Activated T-cell treated with anti-CD3 and anti-CD28 coated beads for 48 hours (primary cell): ENCODE results near the gene ZNF582.

Experiments used
- DNase-seq: peaks from one replicate; pipeline ENCODE4 v3.0.0-alpha.2; 2020; ENCODE audit warnings: low read depth

The ZNF582 gene

DNA sequence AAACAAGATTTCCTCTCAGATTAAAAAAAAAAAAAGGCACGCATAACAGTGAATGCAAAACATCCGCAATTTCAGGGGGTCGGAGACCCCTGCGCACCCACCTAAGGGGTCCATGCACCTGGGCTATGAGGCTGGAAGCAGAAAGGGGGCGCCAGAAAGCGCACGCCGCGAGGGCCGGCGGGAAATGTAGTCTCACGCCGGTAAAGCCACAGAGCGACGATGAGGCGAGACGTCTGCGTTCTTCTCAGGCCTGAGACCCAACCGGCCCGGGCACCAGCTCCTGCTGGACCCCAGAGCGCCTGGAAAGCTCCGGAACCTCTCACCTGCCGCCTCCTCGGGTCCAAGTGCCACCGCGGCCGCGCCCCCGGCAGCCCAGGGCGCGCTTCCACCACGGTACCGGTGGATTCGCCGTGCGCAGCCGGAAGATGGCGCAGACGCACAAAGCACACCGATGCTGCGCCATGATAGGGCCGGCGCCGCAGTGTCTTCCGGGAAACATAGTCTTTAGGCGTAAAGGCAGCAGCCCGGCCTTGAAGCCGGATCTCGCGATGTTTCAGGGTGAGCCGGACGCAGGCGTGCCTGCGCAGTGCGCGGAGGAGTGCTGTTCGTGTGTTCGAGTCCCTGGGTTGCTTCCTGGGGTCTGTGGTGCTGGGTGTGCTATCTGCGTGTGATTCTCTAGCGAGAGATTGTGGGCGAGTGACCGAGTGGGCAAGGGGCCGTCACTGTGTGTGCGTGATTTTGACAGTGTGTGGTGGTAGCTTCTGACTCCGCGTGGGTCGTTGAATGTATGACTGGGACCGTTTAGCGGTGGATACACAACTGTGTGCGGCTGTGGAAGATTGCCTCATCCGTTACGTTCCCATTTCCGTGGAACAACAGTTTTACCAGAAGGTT is at the start of gene ZNF582:
TSS of gene ZNF582 (minus strand) at position 416 of the 894 bp plus-strand sequence. CDS start 1,782 bp downstream, outside the sequence.
- DNase-seq, result peak; percentile 85

DNA sequence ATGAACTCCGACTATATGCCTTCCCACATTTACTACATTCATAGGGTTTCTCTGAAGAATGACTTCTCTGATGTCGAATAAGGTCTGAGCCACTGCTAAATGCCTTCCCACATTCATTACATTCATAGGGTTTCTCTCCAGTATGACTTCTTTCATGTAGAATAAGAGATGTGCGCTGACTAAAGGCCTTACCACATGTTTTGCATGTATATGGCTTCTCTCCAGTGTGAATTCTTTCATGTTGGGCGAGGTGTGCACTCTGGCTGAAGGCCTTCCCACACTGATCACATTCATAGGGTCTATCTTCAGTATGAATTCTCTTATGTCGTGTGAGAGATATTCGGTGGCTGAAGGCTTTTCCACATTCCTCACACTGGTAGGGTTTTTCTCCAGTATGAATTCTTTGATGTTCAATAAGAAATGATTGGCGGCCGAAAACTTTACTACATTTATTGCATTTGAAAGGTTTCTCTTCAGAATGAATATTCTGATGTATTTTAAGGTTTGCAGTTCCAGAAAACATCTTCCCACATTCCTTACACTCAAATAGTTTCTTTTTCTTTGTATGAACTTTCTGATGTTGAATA is 48.0 kb upstream of the ZNF582 start:
- no peak for DNase-seq

DNA sequence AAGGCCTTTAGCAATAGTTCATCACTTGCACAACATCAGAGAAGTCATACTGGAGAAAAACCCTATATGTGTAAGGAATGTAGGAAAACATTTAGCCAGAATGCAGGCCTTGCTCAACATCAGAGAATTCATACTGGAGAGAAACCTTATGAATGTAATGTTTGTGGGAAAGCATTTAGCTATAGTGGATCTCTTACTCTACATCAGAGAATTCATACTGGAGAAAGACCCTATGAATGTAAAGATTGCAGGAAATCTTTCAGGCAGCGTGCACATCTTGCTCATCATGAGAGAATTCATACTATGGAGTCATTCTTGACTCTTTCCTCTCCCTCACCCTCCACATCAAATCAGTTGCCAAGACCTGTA is 30.6 kb upstream of the ZNF582 start:
- DNase-seq, result no peak

DNA sequence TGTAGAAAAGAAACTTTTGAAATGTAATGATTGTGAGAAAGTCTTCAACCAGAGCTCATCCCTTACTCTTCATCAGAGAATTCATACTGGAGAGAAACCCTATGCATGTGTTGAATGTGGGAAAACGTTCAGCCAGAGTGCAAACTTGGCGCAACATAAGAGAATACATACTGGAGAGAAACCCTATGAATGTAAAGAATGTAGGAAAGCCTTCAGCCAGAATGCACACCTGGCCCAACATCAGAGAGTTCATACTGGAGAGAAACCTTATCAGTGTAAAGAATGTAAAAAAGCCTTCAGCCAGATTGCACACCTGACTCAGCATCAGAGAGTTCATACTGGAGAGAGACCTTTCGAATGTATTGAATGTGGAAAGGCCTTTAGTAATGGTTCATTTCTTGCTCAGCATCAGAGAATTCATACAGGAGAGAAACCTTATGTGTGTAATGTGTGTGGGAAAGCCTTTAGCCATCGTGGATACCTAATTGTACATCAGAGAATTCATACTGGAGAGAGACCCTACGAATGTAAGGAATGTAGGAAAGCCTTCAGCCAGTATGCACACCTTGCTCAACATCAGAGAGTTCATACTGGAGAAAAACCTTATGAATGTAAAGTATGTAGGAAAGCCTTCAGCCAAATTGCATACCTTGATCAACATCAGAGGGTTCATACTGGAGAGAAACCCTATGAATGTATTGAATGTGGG is 30.1 kb upstream of the ZNF582 start:
- no peak for DNase-seq

DNA sequence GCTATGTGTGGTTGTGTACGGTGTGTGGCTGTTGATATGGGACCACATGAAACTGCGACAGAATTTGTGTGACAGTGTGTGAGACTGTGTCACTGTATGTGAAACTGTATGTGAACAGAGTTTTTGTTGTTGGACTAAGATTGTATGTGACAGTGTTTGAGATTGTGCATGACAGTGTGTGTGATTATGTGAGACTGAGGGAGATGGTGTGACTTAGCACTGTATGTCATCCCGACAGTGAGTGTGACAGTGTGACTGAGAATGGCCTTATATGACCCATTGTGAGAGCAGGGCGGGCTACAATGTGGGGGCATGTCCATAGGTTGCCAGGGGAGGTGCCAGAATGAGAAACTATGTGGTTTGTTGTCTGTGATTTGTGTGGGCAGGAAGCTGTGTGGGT is 11.7 kb upstream of the ZNF582 start:
- DNase-seq, result no peak

DNA sequence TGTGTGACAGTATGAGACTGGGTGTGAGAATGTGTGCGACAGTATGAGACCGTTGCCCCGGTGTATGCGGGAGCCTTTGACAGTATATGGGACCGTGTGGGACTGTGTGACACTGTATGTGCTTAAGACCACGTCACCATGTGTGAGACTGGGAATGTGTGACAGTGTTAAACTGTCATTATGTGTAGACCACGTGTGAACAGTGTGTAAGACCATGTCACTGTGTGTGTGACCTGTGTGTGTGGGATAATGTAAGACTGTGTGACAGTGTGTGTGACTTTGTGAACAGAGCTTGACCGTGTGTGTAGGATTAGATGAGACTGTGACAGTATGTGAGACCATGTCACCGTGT is 11.3 kb upstream of the ZNF582 start:
- DNase-seq, result no peak

DNA sequence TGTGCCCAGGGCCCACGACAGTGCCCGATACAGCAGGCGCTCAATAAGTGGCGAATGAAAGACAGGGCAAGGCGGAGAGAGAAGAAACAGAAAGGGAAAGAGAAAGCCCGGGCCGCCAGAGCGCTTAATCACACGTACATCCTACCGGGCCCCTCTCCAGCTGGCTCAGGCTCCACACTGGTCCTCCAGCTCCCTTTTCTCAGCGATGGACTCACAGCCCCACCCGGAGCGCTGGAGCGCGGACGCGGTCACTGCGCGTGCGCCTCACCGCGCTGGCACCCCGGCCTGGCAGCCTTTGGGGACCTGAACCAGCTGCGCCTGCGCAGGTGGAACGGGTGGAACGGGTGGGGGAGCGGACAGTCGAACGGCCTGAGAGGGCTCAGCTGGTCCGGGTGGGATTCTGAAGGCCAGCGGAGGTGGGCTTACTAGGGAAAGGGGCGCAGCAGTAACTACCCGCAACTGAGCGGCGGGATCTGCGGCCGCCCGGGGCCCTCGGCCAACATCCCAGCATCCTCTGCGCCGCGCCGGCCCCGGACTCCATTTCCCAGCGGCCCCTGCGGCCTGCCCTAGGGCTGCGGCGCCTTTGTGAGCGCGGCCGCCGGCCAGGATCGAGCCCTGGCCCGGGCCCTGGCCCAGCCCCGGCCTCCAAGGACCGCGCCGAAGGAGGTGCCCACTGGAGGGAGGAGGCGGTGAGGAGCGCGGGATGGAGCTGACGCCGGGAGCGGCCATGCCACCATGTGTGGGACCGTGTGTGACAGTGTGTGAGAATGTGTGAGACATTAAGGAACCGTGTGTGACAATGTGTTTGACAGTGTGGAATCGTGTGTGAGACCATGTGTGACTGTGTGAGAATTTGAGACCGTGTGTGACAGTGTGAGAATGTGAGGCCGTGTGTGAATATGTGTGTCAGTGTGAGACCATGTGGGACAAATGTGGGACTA is 10.7 kb upstream of the ZNF582 start, which contains the start of gene ZNF583:
TSS of gene ZNF583 (plus strand) at position 569 of the 941 bp plus-strand sequence. CDS start 2,783 bp downstream, outside the sequence.
- peak; percentile 87 for DNase-seq

DNA sequence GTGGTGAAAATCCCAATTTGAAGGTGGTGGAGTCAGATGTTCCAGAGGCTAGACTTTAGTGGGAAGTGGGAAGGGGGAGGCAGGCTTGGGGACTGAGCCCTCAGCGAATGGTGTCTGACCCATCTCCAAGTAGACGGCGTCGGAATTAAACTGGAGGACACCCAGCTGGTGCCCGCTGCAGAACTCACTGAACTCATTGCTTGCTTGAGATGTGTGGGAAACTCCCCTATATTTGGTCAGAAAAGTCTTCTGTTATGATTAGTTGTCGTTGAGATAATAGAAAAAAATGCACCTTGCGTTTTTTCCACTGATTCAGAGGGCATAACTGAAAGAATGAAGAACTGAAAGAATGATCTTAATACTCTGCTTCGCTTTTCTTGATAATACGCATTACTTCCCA is 9.9 kb upstream of the ZNF582 start:
- DNase-seq, result no peak

DNA sequence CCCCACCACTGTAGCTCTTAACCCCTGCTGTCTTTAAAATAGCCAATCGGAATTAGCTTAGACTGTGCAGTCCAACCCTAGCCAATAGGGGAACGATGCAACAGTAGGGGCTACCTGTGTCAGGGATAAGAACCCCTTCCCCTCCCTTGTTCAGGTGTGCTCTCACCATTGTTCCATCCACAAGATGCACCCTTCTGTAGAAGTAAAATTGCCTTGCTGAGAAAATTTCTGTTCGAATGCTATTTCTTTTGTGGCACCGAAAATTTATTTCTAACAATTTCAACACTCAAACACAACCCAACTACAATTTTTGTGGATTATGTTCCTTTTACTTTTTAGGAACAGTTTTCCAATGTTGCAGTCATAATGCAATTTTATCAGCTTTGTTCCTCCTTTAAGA is 7.2 kb upstream of the ZNF582 start:
- no peak for DNase-seq

DNA sequence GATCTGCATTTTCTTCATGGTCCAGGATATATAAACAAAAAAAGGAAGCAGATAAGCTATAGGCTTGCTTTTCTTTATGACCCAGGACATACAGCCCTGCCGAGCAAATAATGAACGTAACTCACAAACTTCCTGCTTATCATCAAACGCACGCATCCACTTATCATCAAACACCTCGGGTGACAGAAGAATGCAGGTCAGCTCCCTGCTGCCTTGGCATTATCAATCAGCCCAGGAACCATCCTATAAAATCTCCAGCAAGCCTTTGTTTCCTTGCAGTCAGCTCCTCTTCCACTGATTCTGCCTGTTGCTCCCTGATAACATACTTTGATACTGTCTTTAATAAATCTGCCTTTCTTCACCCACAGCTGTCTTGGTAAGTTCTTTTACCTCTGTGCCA is 5.5 kb upstream of the ZNF582 start:
- no peak for DNase-seq

DNA sequence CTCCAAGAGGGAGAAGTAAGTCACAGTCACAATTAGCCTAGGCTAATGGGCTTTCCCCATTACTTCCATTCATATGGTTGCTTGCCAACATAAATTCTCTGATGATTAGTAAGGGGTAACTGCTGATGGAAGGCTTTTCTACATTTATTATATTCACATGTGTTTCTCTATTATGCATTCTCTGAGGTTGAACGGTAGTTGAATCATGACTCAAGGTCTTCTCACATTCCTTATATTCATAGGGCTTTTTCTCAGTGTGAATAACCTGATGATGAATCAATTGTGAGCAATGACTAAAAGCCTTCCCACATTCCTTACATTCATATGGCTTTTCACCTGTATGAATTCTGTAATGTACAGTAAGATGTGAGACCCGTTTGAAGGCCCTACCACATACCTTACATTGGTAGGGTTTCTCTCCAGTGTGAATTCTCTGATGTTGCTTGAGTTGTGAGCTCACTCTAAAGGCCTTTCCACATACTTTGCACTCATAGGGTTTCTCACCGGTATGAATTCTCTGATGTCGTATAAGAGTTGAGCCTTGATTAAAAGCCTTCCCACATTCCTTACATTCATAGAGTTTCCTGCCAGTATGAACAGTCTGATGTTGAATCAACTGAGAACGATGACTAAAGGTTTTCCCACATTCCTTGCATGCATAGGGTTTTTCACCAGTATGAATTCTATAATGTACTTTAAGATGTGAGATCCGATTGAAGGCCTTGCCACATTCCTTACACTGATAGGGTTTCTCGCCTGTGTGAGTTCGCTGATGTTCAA is 9.3 kb downstream of the ZNF582 start:
- no peak for DNase-seq

DNA sequence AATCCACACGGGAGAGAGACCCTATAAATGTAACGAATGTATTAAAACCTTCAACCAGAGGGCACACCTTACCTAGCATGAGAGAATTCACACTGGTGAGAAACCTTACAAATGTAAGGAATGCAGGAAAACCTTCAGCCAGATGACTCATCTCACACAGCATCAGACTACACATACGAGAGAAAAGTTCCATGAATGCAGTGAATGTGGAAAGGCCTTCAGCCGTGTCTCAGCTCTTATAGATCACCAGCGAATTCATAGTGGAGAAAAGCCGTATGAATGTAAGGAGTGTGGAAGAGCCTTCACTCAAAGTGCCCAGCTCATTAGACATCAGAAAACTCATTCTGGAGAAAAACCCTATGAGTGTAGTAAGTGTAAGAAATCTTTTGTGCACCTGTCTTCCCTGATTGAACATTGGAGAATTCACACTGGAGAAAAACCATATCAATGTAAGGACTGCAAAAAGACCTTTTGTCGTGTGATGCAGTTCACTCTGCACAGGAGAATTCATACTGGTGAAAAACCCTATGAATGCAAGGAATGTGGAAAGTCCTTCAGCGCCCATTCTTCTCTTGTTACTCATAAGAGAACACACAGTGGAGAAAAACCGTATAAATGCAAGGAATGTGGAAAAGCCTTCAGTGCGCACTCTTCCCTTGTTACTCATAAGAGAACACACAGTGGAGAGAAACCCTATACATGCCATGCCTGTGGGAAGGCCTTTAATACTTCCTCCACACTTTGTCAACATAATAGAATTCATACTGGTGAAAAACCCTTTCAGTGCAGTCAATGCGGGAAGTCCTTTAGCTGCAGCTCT is 16.0 kb downstream of the ZNF582 start:
- DNase-seq, result no peak

DNA sequence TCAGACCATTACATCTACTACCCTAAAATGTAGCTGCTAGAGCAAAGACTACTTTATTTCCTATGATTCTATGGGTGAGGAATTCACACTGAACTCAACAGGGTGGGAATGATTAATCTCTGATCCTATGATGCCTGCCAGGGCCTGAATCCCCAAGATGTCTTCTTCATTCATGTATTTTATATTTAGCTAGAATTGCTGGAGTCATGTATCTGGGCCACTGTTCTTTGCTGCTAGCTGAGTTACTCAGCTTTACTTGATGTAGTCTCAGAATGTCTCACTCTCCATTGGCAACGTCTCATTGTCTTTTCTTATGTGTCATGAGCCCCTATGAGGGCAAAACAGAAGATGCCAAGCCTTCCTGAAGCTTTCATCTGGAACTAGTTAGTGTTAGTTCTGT is 21.1 kb downstream of the ZNF582 start:
- no peak for DNase-seq

DNA sequence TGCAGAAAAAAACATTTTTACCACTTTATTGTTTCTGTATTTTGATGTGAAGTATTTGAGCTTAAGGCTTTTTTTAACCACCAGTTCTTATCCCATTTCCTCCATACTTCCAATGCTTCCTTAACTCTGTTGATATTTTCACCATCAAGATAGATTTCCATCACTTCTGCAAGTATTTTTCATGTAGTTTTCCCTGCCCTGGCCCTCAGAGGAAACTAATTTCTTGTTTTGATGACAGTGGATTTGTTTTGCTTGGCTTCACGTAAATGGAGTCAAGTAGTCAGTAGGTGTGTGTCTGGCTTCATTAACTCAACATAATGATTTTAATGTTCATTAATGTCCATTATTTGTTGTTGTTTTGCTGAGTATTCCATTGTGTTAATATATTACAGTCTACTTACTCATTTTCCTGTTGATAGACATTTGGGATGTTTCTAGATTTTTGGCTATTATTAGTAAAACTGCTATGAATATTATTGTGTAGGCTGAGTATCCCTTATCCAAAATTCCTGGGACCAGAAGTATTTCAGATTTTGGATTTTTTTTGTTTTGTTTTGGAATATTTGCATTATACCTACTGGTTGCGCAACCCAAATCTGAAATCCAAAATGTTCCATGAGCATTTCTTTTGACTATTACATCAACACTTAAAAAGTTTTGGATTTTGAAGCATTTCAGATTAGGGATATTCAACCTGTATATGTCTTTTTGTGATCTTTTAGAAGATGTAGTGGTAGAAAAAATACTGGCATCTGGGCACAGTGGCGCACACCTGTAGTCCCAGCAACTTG is 23.3 kb downstream of the ZNF582 start:
- DNase-seq, result no peak

DNA sequence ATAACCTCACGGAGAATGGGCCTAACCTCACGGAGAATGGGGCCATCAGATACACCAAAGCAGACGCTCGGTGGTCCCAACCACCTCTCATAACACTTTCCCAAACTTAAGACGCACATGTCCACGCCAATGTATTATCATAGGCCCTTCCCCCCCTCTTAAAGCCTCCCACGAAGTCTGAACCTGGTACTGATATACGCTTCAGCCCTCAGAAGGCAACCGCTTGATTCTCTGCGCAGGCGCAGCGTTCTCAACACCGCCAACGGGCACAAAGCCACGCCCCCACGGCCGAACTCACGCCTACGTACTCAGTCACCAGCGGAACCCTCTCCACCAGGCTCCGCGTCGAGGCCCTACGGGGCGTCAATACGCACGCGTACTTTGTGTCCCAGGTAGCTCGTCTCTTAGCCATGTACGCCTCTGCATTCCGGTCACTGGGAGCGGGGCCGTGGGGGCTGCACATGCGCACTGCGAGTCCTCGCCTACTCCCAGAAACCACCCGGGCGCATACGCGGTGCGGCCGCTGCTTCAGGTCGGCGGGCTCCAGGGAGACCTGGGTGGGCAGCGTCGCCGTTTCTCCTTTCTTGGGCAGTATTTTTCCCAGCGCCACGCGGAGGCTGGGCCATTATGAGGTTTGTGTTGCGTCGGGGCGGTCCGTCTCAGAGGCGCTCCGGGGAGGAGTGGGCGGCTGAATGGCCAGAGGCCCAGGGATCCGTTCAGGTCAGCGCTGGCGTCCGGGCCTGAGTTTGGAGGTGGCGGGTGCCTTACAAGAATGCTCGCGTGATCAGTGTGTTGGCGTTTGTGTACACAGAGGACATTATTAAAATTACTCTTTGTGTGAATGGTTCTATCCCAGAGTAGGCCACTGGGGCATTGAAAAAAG is 25.3 kb downstream of the ZNF582 start:
- DNase-seq, result peak; percentile 78

DNA sequence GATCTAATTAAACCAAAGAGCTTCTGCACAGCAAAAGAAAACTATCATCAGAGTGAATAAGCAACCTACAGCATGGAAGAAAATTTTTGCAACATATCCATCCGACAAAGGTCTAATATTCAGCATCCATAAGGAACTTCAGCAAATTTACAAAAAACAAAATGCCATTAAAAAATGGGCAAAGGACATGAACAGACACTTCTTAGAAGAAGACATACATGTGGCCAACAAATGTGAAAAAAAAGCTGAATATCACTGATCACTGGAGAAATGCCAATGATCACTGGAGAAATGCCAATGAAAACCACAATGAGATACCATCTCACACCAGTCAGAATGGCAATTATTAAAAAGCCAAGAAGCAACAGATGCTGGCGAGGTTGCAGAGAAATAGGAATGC is 32.5 kb downstream of the ZNF582 start:
- DNase-seq, result no peak

DNA sequence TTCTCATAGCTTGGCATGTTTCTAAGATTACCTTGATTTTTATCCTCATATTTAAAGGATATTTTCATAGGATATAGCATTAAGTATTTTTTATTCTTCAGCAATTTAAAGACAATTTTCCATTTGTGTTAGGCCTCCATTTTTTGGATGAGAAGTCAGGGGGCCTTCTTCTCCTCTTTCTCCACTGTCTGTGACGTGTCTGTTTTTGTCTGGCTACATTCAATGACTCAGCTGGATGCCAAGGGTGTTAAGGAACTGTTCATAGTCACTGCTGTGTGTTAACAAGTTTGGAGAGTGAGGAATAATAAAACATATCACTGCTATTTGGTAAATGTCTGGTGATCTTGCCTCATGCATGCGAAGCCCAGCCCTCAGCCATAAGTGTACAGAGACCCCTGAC is 36.4 kb downstream of the ZNF582 start:
- DNase-seq, result no peak

DNA sequence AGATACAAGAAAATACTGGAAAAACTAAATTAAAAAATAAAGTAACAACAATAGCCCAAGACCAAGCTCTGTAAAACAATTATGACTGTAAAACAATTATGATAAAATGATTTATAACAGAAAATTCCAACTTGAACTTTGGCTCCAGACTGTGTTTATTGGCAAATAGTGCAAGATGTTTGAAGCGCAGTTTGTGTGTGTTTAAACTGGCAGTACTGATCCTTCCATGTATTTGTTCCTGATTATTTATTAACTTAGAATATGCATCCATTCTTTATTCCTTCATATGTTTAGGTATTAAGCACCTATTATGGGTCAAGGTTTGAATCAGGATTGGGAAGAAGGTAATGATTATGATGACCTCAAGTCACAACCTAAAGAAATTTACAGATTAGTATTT is 37.8 kb downstream of the ZNF582 start:
- no peak for DNase-seq
